Activated naive CD8-positive, alpha-beta T cell treated with anti-CD3 and anti-CD28 coated beads, Interleukin-2, amount 50 U/mL, for 24 hours (primary cell): ENCODE results near the gene GRID1.
"Not testable (repeated sequence)": the region's sequence is repeated elsewhere in the genome, so short reads cannot be mapped to it uniquely, and the experiment has no call there.

Experiments used
- ATAC-seq: fragments of 150-1000 bp; cut with Tn5 transposase; one replicate; pipeline ENCODE4 v1.10.0; 2021
- DNase-seq: peaks from one replicate; pipeline ENCODE4 v3.0.0; 2021
- H3K27ac Mint-ChIP-seq: one replicate; pipeline ENCODE4 v1.8.0; 2021; ENCODE audit warnings: mild to moderate bottlenecking, mixed read lengths
- H3K27me3 Mint-ChIP-seq: one replicate; pipeline ENCODE4 v1.8.0; 2021; ENCODE audit warnings: mixed read lengths
- H3K36me3 Mint-ChIP-seq: one replicate; pipeline ENCODE4 v1.8.0; 2021; ENCODE audit warnings: low read depth, mixed read lengths
- H3K4me1 Mint-ChIP-seq: one replicate; pipeline ENCODE4 v1.8.0; 2021; ENCODE audit warnings: mixed read lengths
- H3K4me3 Mint-ChIP-seq: one replicate; pipeline ENCODE4 v1.8.0; 2021; ENCODE audit warnings: mild to moderate bottlenecking, moderate library complexity, mixed read lengths
- H3K9me3 Mint-ChIP-seq: one replicate; pipeline ENCODE4 v1.8.0; 2021; ENCODE audit warnings: mixed read lengths

GRID1 gene

DNA sequence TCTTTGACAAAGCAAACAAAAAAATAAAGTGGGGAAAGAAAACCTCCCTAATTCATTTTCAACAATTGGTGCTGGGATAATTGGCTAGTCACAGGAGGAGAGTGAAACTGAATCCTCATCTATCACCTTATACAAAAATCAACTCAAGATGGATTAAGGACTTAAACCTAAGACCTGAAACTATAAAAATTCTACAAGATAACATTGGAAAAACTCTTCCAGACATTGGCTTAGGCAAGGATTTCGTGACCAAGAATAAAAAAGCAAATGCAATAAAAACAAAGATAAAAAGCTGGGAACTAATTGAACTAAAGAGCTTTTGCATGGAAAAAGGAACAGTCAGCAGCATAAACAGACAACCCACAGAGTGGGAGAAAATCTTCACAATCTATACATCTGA lies 271.5 kb downstream of the GRID1 start:
- not testable (repeated sequence) for H3K27ac Mint-ChIP-seq, DNase-seq, H3K4me1 Mint-ChIP-seq, H3K4me3 Mint-ChIP-seq, H3K27me3 Mint-ChIP-seq, ATAC-seq, H3K9me3 Mint-ChIP-seq, H3K36me3 Mint-ChIP-seq

DNA sequence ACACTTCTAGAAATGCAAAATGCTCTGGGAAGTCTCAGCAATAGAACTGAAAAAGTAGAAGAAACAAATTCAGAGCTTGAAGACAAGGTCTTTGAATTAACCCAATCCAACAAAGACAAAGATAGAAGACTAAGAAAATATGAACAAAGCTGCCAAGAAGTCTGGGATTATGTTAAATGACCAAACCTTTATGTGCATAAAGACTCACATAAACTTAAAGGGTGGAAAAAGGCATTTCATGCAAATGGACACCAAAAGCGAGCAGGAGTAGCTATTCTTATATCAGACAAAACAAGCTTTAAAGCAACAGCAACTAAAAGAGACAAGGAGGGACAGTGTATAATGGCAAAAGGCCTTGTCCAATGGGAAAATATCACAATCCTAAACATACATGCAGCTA lies 274.3 kb downstream of the GRID1 start:
- not testable (repeated sequence) for ATAC-seq, H3K9me3 Mint-ChIP-seq, H3K27ac Mint-ChIP-seq, H3K4me1 Mint-ChIP-seq, H3K36me3 Mint-ChIP-seq, H3K4me3 Mint-ChIP-seq, DNase-seq
- peaks cover 18% of the 10 kb centered on the region for H3K27me3 Mint-ChIP-seq

DNA sequence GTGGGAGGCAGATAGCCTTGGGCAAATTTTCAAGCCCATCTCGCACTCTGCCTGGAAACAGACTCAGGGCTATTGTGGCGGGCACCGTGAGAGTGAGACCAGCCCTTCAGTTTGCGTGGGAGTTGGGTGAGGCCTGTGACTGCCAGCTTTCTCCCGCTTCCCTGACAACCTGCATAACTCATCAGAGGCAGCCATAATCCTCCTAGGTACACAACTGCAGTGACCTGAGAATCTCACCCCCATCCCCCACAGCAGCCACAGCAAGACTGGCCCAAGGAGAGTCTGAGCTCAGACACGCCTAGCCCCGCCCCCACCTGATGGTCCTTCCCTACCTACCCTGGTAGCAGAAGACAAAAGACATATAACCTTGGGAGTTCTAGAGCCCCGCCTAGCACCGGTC lies 275.4 kb downstream of the GRID1 start:
- ATAC-seq, result no peak
- Mint-ChIP-seq H3K9me3 (no peaks in the 10 kb centered on the region), H3K27ac (no peak overlapping the region), H3K27me3 (peaks cover 20% of the 10 kb centered on the region), H3K36me3 (no peaks in the 10 kb centered on the region), H3K4me3 (no peak overlapping the region), H3K4me1 (no peaks in the 10 kb centered on the region)
- no peak for DNase-seq

DNA sequence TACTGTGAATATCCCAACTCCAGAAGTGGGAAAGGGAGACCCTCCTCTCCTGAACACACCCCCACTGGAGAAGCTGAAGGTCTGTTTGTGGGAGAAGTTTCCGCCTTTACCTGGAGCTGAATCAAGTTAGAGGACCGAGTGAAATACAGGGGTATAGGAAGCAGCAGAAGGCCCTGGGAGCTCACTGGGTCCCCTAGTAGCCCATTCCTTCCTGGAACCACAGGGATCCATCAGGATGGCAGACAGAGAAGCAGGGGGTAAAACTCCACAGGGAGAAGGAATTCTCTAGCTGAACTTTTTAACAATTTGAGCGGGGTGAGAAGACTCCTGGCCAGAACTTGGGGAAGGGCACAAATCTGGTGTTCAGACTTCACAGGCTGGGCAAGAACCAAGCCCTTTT lies 275.8 kb downstream of the GRID1 start:
- Mint-ChIP-seq H3K27ac (no peak overlapping the region), H3K4me3 (no peak overlapping the region), H3K27me3 (peaks cover 20% of the 10 kb centered on the region), H3K9me3 (no peaks in the 10 kb centered on the region), H3K36me3 (no peaks in the 10 kb centered on the region), H3K4me1 (no peaks in the 10 kb centered on the region)
- no peak for DNase-seq
- no peak for ATAC-seq

DNA sequence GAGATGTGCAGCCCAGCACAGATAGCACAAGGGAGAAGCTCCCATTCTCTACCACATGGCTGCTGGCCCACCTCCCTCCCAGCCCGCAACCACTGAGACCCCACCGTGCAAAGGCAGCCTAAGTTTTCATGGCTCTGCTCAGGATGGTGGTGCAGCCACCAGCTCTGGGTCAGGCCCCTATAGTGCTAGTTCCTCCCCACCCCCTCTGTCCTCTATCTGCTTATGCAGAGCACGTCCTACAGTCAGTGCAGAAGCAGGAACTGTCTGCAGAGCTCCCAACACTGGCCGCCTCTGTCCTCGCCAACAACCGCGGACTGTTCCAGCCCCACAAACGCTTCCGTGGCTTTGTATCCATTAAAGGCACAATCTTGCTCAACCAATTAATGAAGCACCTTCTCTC lies 278.9 kb downstream of the GRID1 start:
- peaks cover 23% of the 10 kb centered on the region for H3K27me3 Mint-ChIP-seq
- H3K27ac Mint-ChIP-seq, result no peak overlapping the region
- no peak overlapping the region for H3K4me3 Mint-ChIP-seq
- no peak for ATAC-seq
- DNase-seq, result no peak
- no peaks in the 10 kb centered on the region for H3K9me3 Mint-ChIP-seq
- no peaks in the 10 kb centered on the region for H3K36me3 Mint-ChIP-seq
- H3K4me1 Mint-ChIP-seq, result no peaks in the 10 kb centered on the region

DNA sequence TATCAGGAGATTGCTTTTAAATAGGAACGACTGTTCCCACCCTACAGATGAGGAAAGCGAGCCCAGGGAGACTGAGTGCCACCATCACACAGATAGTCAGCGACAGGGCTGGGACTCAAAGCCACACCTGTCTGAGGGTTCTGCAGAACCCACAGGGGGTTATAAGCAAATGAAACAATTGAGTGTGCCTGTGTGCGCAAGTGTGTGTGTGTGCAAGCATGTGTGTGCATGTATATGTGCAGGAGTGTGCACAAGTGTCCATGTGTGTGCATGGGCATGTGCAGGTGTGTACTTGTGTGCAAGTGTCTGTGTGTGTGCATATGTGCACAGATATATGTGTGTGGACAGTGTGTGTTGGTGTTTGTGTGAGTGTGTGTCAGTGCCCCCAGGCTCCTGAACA lies 280.2 kb downstream of the GRID1 start:
- H3K4me3 Mint-ChIP-seq, result no peak overlapping the region

DNA sequence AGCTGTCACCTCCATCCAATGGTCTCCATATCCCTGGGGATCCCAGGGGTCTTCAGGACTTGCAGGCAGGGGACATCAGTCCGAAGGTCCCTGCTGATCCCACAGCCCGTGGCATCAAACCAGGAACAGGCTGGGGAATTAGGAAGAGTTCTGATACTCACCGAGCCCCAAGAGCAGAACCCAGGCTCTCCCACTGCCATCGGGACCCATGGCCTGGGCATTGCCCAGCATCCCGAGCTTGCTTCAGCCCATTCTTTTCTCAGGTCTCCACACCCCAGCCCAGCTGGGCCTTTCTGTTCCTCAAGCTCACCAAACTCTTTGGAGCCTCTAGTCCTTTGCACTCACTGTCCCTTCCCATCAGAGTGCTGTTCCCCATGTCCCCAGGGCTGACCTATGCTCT lies 280.9 kb downstream of the GRID1 start:
- DNase-seq (no peak), ATAC-seq (no peak)
- no peak overlapping the region for H3K4me3 Mint-ChIP-seq
- H3K27ac Mint-ChIP-seq, result no peak overlapping the region
- no peaks in the 10 kb centered on the region for H3K4me1 Mint-ChIP-seq
- peaks cover 27% of the 10 kb centered on the region for H3K27me3 Mint-ChIP-seq
- no peaks in the 10 kb centered on the region for H3K9me3 Mint-ChIP-seq
- H3K36me3 Mint-ChIP-seq, result no peaks in the 10 kb centered on the region

More for the DNA sequence above, 280.2 kb downstream of the GRID1 start:
- Mint-ChIP-seq H3K4me1 (no peaks in the 10 kb centered on the region), H3K36me3 (no peaks in the 10 kb centered on the region), H3K9me3 (no peaks in the 10 kb centered on the region), H3K27me3 (peaks cover 27% of the 10 kb centered on the region), H3K27ac (no peak overlapping the region)
- ATAC-seq, result no peak
- DNase-seq, result no peak

DNA sequence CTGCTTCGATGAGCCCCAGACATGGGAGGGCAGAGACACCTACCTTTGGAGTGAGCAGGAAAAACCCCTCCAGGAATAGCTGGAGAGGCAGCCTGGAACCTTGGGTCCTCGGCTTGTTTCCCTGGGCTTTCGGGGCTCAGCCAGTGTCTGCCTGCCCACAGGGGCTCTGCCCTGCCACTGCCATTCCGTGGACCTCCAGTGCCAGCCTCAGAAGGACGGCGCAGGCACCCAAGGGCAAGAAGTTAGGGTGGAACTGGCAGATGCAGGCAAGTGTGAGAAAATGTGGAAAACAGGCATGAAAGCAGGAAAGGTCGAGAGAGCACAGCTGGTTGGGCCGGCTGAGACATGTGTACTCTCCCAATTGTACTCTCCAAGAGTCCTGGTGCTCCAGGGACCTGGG lies 281.5 kb downstream of the GRID1 start:
- H3K27me3 Mint-ChIP-seq, result peaks cover 24% of the 10 kb centered on the region
- DNase-seq (no peak), ATAC-seq (no peak)
- H3K4me3 Mint-ChIP-seq, result no peak overlapping the region
- no peaks in the 10 kb centered on the region for H3K4me1 Mint-ChIP-seq
- no peaks in the 10 kb centered on the region for H3K36me3 Mint-ChIP-seq
- H3K9me3 Mint-ChIP-seq, result no peaks in the 10 kb centered on the region
- H3K27ac Mint-ChIP-seq, result no peak overlapping the region

DNA sequence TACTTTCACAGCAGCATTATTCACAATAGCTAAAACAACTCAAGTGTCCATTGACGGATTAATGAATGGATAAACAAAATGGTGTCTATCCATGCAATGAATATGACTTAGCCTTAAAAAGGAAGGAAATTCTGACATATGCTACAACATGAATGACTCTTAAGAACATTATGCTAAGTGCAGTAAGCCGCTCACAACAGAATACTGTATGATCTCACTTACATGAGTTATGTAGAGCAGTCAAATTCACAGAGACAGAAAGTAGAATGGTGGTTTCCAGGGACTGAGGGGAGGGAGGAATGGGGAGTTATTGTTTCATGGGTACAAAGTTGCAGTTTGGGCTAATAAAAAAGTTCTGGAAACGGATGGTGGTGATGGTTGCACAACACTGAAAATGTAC lies 282.0 kb downstream of the GRID1 start:
- H3K27me3 Mint-ChIP-seq, result peaks cover 24% of the 10 kb centered on the region

DNA sequence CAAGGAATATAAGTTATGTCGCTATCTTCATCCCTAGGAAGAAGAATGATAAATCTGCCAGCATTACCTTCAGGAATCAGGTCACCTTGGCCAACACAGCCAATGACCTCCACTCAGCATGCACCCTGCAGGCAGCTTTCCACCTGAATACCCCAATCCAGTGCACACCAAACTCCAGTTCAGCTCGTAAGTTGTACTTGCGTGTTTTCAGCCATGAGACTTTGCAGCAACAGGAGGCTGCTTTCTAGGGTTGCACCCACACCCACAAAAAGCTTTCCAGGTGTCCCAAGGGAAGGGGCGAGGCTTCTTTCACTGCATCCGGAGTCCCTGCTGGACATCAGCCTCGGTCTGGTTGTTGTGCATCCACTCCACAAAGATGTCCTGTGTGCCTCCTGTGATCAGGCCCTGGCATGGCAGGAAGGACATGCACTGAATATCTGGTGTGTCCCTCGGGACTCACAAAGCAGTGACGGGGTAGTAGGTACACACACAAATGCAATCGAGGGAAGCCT lies 282.9 kb downstream of the GRID1 start:
- Mint-ChIP-seq H3K4me1 (no peaks in the 10 kb centered on the region), H3K27me3 (peaks cover 19% of the 10 kb centered on the region), H3K36me3 (no peaks in the 10 kb centered on the region), H3K27ac (no peak overlapping the region), H3K4me3 (no peak overlapping the region), H3K9me3 (no peaks in the 10 kb centered on the region)
- DNase-seq (no peak), ATAC-seq (no peak)

More for the DNA sequence above, 282.0 kb downstream of the GRID1 start:
- no peak for DNase-seq
- H3K36me3 Mint-ChIP-seq, result no peaks in the 10 kb centered on the region
- no peaks in the 10 kb centered on the region for H3K9me3 Mint-ChIP-seq
- H3K27ac Mint-ChIP-seq, result no peak overlapping the region
- H3K4me3 Mint-ChIP-seq, result no peak overlapping the region
- no peak for ATAC-seq
- no peaks in the 10 kb centered on the region for H3K4me1 Mint-ChIP-seq

DNA sequence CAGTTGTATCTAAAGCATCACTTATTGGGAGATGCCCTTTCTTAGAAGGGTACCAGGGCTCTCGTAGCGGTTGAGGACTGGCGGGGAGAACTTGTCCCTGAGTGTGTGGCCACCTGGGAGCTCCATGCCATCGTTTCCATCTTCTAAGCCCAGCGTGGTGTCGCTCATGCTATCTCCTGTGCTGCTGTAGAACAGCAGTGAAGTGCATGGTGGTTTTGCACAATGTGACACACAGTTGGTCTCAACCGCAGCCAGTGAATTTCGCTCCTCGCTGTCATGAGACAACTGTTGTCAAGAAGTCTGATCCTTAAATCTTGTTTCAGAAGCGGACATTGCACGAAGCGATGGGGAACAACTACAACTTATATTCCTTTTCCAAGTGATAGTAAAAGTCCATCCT lies 283.4 kb downstream of the GRID1 start:
- Mint-ChIP-seq H3K4me1 (no peaks in the 10 kb centered on the region), H3K27ac (no peak overlapping the region), H3K9me3 (no peaks in the 10 kb centered on the region), H3K27me3 (peaks cover 20% of the 10 kb centered on the region), H3K4me3 (no peak overlapping the region), H3K36me3 (no peaks in the 10 kb centered on the region)
- DNase-seq (no peak), ATAC-seq (no peak)

DNA sequence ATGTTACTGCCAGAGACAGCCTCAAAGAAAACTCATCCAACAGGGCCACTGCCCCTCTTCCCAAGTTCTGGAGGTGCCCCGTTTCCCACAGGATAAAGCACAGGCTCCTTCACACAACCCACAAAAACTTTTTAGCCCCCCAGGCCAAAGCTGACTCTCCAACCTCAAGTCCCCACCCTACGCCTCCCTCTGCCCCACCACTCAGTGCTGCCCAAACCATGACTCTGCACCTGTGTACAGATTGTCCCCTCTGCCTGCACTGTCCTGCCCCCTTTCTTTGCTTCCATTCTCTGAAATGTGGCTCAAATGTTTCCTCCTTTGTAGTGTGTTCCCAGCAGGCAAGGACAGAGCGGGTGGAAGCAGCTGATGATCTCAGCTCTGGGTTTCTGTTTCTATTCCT lies 284.0 kb downstream of the GRID1 start:
- H3K27me3 Mint-ChIP-seq, result peaks cover 14% of the 10 kb centered on the region
- no peaks in the 10 kb centered on the region for H3K9me3 Mint-ChIP-seq
- H3K27ac Mint-ChIP-seq, result no peak overlapping the region
- H3K4me1 Mint-ChIP-seq, result no peaks in the 10 kb centered on the region
- DNase-seq (no peak), ATAC-seq (no peak)
- no peaks in the 10 kb centered on the region for H3K36me3 Mint-ChIP-seq
- H3K4me3 Mint-ChIP-seq, result no peak overlapping the region

DNA sequence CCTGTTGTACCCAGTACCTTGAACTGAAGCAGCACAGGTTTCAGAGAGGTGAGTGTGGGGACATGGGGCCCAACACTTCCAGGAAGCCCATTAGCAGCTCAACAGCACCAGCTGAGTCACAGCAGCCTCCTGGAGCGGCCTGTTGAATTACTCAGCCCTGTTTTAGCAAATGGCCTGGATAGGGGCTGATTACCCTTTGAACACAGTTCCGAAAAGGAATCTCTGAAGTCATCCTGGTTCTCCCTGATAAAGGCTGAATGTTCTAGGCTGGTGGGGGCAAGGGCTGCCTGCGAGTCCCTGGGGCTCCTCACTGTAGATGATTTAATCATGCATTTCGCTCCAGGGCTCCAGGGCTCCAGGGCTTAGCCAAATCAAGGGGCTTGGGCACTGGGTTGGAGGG lies 287.5 kb downstream of the GRID1 start:
- Mint-ChIP-seq H3K27me3 (peaks cover 15% of the 10 kb centered on the region), H3K9me3 (peaks cover 3% of the 10 kb centered on the region), H3K27ac (no peak overlapping the region), H3K4me3 (no peak overlapping the region), H3K4me1 (no peaks in the 10 kb centered on the region), H3K36me3 (no peaks in the 10 kb centered on the region)
- ATAC-seq (no peak), DNase-seq (no peak)

DNA sequence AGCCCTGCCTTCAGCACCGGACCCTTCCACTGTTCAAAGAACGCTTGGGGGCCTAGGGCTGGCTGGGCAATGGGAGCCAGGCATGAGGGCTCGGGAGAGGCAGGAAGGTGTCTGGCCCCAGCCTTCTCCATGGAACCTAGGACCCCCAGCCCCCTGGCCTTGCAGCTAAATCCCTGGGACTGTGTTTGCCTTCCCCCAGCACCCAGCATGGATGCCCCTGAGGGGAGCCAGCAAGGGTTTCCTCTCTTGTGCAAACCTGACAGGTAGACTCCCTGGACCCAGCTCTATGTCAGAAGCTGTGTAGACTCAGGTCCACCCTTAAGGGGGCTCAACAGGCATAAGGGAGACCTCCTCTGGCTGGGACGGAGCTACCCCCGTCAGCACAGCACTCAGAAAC lies 288.0 kb downstream of the GRID1 start:
- peaks cover 3% of the 10 kb centered on the region for H3K9me3 Mint-ChIP-seq
- H3K4me3 Mint-ChIP-seq, result no peak overlapping the region
- ATAC-seq (no peak), DNase-seq (no peak)
- H3K4me1 Mint-ChIP-seq, result no peaks in the 10 kb centered on the region
- H3K27me3 Mint-ChIP-seq, result peaks cover 15% of the 10 kb centered on the region
- no peak overlapping the region for H3K27ac Mint-ChIP-seq
- H3K36me3 Mint-ChIP-seq, result no peaks in the 10 kb centered on the region

DNA sequence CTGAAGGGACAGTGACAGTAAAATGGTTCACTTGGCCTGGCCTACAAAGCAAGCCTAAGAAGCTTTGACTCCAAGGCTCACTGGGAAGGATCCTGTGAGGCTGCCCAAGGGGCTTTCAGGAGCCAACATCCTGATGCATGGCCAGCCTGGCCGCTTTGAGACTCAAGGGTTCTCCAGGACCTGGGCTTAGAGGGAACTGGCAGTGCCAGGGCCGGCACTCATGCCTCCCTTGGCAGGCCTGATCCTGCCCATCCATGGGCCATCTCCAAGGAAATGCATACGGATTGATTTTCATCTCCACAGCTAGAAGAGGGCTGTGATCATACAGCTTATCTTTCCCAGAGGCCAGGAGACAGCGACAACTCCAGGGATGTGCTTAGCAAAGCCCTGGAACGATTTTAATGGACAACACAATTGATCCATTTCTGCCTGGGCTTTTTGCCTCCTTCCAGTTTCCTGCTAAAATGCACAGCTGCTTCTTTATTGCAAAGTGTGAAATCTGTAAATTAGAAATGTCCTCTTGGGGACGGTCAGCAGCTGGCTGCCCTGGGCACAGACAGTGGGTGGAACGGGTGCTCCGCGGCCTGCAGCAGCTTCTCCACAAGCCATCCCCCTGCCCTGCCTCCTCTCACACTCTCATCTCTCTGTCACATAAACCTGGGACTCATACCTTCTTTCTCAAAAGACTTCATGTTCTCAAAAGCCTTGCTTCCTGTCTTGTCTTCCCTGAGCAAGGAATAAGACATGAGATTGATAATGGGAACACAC lies 288.5 kb downstream of the GRID1 start:
- Mint-ChIP-seq H3K9me3 (peaks cover 3% of the 10 kb centered on the region), H3K27me3 (peaks cover 13% of the 10 kb centered on the region), H3K4me3 (no peak overlapping the region), H3K27ac (no peak overlapping the region), H3K4me1 (no peaks in the 10 kb centered on the region), H3K36me3 (no peaks in the 10 kb centered on the region)
- ATAC-seq (no peak), DNase-seq (no peak)

DNA sequence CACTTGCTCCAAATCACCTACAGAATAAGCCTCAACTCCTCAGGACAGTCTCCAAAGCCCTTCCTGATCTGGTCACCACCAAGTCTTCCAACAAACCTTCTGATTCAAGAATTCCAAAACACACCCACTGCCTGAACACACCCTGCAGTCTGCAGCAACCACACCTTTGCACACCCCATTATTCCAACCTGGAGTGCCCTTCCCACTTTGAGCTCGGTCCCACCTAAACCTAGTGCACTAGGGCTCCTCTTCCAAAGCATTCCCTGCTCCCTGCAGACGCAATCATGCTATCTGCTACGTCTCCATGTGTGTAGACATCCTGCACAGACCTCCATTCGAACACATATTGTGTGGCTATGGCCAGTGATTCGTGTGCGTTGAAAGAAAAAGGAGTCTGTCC lies 289.3 kb downstream of the GRID1 start:
- Mint-ChIP-seq H3K4me1 (no peaks in the 10 kb centered on the region), H3K27ac (no peak overlapping the region), H3K4me3 (no peak overlapping the region), H3K36me3 (no peaks in the 10 kb centered on the region), H3K27me3 (peaks cover 8% of the 10 kb centered on the region), H3K9me3 (peaks cover 3% of the 10 kb centered on the region)
- DNase-seq (no peak), ATAC-seq (no peak)
